H9 (cell line): Measurements from ENCODE around the gene SLC22A12. TPM values are rescaled to one million over a fixed set of nuclear protein-coding genes. Genes with fewer than 3 reads are reported as not detected.

Source experiments
- DNase-seq: peaks from one replicate; pipeline ENCODE4 v3.0.0-alpha.2; 2017
- H2AFZ ChIP-seq: one replicate; pipeline ENCODE4 v1.6.1; 2013; ENCODE audit warnings: mild to moderate bottlenecking, low read length, control low read depth, moderate library complexity
- H2AK5ac ChIP-seq: 2 replicates; pipeline ENCODE4 v1.6.1; 2013; ENCODE audit warnings: low read length, control low read depth, mixed read lengths; ENCODE audit not compliant: insufficient read length
- H2BK120ac ChIP-seq: one replicate; pipeline ENCODE4 v1.6.1; 2013; ENCODE audit warnings: low read depth, mild to moderate bottlenecking, low read length, control low read depth, inconsistent platforms; ENCODE audit not compliant: poor library complexity, severe bottlenecking
- H2BK12ac ChIP-seq: 2 replicates; pipeline ENCODE4 v1.6.1; 2013; ENCODE audit warnings: low read length, control low read depth, mixed read lengths, low read depth; ENCODE audit not compliant: insufficient read length
- H2BK15ac ChIP-seq: 2 replicates; pipeline ENCODE4 v1.6.1; 2013; ENCODE audit warnings: low read depth, low read length, control low read depth
- H2BK20ac ChIP-seq: one replicate; pipeline ENCODE4 v1.6.1; 2013; ENCODE audit warnings: low read depth, mild to moderate bottlenecking, low read length, control low read depth, inconsistent platforms; ENCODE audit not compliant: poor library complexity, severe bottlenecking
- H2BK5ac ChIP-seq: 2 replicates; pipeline ENCODE4 v1.6.1; 2013; ENCODE audit warnings: low read length, control low read depth, mixed read lengths; ENCODE audit not compliant: insufficient read length
- H3K14ac ChIP-seq: 2 replicates; pipeline ENCODE4 v1.6.1; 2013; ENCODE audit warnings: low read length, control low read depth; ENCODE audit not compliant: insufficient read depth
- H3K18ac ChIP-seq: 2 replicates; pipeline ENCODE4 v1.6.1; 2013; ENCODE audit warnings: low read depth, mild to moderate bottlenecking, mixed read lengths, low read length, control low read depth; ENCODE audit not compliant: insufficient read length
- H3K23ac ChIP-seq: 2 replicates; pipeline ENCODE4 v1.6.1; 2013; ENCODE audit warnings: low read length, control low read depth, mixed read lengths, low read depth; ENCODE audit not compliant: insufficient read length
- H3K23me2 ChIP-seq: 2 replicates; pipeline ENCODE4 v1.6.1; 2013; ENCODE audit warnings: low read depth, mild to moderate bottlenecking, mixed read lengths, low read length, control low read depth; ENCODE audit not compliant: insufficient read length, poor library complexity, severe bottlenecking
- H3K27ac ChIP-seq: 2 replicates; pipeline ENCODE4 v1.5.1; 2013; ENCODE audit warnings: low read length, control low read depth, mixed read lengths, low read depth; ENCODE audit not compliant: insufficient read length
- H3K27me3 ChIP-seq: 2 replicates; pipeline ENCODE4 v1.6.1; 2013; ENCODE audit warnings: low read length, control low read depth, inconsistent platforms; ENCODE audit not compliant: insufficient read depth
- H3K4ac ChIP-seq: 2 replicates; pipeline ENCODE4 v1.6.1; 2013; ENCODE audit warnings: low read depth, mild to moderate bottlenecking, control low read depth, inconsistent platforms, low read length, moderate library complexity
- H3K4me1 ChIP-seq: 2 replicates; pipeline ENCODE4 v1.6.1; 2013; ENCODE audit warnings: low read length, control low read depth, inconsistent platforms; ENCODE audit not compliant: insufficient read depth
- H3K4me2 ChIP-seq: 2 replicates; pipeline ENCODE4 v1.6.1; 2013; ENCODE audit warnings: low read length, control low read depth, mixed read lengths; ENCODE audit not compliant: insufficient read length, insufficient read depth
- H3K56ac ChIP-seq: 2 replicates; pipeline ENCODE4 v1.6.1; 2013; ENCODE audit warnings: low read depth, mild to moderate bottlenecking, mixed read lengths, low read length, control low read depth; ENCODE audit not compliant: insufficient read length
- H3K79me1 ChIP-seq: 2 replicates; pipeline ENCODE4 v1.6.1; 2013; ENCODE audit warnings: low read depth, mild to moderate bottlenecking, moderate library complexity, low read length, control low read depth, inconsistent platforms; ENCODE audit not compliant: insufficient read depth, poor library complexity, severe bottlenecking
- H3K79me2 ChIP-seq: 2 replicates; pipeline ENCODE4 v1.6.1; 2013; ENCODE audit warnings: low read length, control low read depth, inconsistent platforms; ENCODE audit not compliant: insufficient read depth
- H3K9ac ChIP-seq: 2 replicates; pipeline ENCODE4 v1.6.1; 2013; ENCODE audit warnings: low read length, control low read depth, mixed read lengths; ENCODE audit not compliant: insufficient read length; ENCODE audit errors: extremely low read depth
- H3K9me3 ChIP-seq: one replicate; pipeline ENCODE4 v1.6.1; 2013; ENCODE audit warnings: low read depth, low read length, inconsistent platforms; ENCODE audit not compliant: control insufficient read depth
- H3T11ph ChIP-seq: one replicate; pipeline ENCODE4 v1.6.1; 2013; ENCODE audit warnings: mild to moderate bottlenecking, low read length, control low read depth, inconsistent platforms
- H4K20me1 ChIP-seq: one replicate; pipeline ENCODE4 v1.6.1; 2013; ENCODE audit not compliant: control insufficient read depth, insufficient read length, insufficient read depth
- H4K5ac ChIP-seq: 2 replicates; pipeline ENCODE4 v1.6.1; 2013; ENCODE audit warnings: low read depth, mild to moderate bottlenecking, mixed read lengths, low read length, control low read depth; ENCODE audit not compliant: insufficient read length
- H4K8ac ChIP-seq: replicated peaks from 2 replicates; pipeline ENCODE4 v1.6.1; 2013; ENCODE audit warnings: low read length, control low read depth, mixed read lengths, low read depth; ENCODE audit not compliant: insufficient read length
- H4K91ac ChIP-seq: 2 replicates; pipeline ENCODE4 v1.6.1; 2013; ENCODE audit warnings: low read depth, mild to moderate bottlenecking, moderate library complexity, mixed read lengths, low read length, control low read depth; ENCODE audit not compliant: insufficient read length
- H3K27ac Mint-ChIP-seq, 3 experiments: 2 replicates in 2 of 3; 3 replicates in 1 of 3; pipeline ENCODE4 v1.8.0; 2020 to 2021; ENCODE audit warnings: mixed read lengths in 3 of 3, mild to moderate bottlenecking in 1 of 3, moderate library complexity in 1 of 3
- H3K27me3 Mint-ChIP-seq: 2 replicates; pipeline ENCODE4 v1.8.0; 2021; ENCODE audit warnings: low read depth, mild to moderate bottlenecking, moderate library complexity, mixed read lengths
- H3K36me3 Mint-ChIP-seq, 3 experiments: 2 replicates in 2 of 3; 3 replicates in 1 of 3; pipeline ENCODE4 v1.8.0; 2020 to 2021; ENCODE audit warnings: low read depth in 3 of 3, mixed read lengths in 3 of 3; ENCODE audit not compliant: insufficient read depth in 1 of 3
- H3K4me1 Mint-ChIP-seq, 2 experiments: 2 replicates each; pipeline ENCODE4 v1.8.0; 2020; ENCODE audit warnings: mixed read lengths in 2 of 2
- H3K4me3 Mint-ChIP-seq, 2 experiments: 2 replicates in 1 of 2; 3 replicates in 1 of 2; pipeline ENCODE4 v1.8.0; 2020 to 2021; ENCODE audit warnings: mild to moderate bottlenecking in 2 of 2, mixed read lengths in 2 of 2, moderate library complexity in 1 of 2
- H3K9me3 Mint-ChIP-seq, 2 experiments: 2 replicates in 1 of 2; 3 replicates in 1 of 2; pipeline ENCODE4 v1.8.0; 2020; ENCODE audit warnings: mild to moderate bottlenecking in 2 of 2, mixed read lengths in 2 of 2, moderate library complexity in 1 of 2
- WGBS: extraction: QIAGEN DNeasy Blood & Tissue Kit; methylation state at CpG from one replicate; pipeline ENCODE4 v1.1.7; 2013; ENCODE audit warnings: missing lambda C conversion rate, low lambda C conversion rate, mixed read lengths; ENCODE audit not compliant: insufficient read length; ENCODE audit errors: extremely low coverage; 5-methylcytosine and 5-hydroxymethylcytosine counted together
- total RNA-seq: library from RNA; stranded (reverse); gene quantifications from 2 replicates; pipeline ENCODE4 v1.2.1, GENCODE V29; 2021
- TF ChIP-seq, protein P1 (sequence below): fragments of 200-600 bp; sonication (generic); conservative IDR thresholded peaks from 3 replicates; pipeline ENCODE4 v1.8.0; 2021; ENCODE audit warnings: antibody characterized with exemption, mild to moderate bottlenecking

Gene SLC22A12
- total RNA-seq, 1 experiment from 2014 or later: not detected

DNA sequence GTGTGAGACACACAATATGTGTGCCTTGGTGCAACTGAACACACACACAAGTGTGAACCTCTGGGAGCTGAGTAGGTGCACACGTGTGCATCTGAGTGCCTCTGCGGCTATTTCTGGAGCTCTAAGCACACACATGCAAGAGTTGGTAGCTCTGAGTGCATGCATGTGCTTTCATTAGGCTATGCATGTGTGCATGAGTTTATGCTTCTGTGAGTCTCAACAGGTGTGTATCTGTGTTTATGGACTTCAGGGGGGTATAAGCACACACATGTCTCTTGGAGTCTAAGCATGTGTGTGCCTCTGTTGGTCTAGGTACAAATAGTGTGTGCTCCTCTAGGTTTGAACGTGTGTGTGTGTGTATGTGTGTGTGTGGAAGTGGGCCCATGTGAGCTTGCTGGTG is 25.8 kb downstream of the SLC22A12 start:
- no peaks in the 10 kb centered on the region; the same call in 1 of the 2 replicates for H3K27me3 ChIP-seq
- no peaks in the 10 kb centered on the region for H3K79me1 ChIP-seq
- H2AFZ ChIP-seq: no peak overlapping the region
- H3K27me3 Mint-ChIP-seq: peaks cover 9% of the 10 kb centered on the region
- no peak overlapping the region for H4K8ac ChIP-seq
- no peak overlapping the region for H2BK120ac ChIP-seq
- peaks cover 0 to 5% (median 0%) of the 10 kb centered on the region in 3 experiments; a peak in 1 of 7 replicates for H3K36me3 Mint-ChIP-seq
- no peak overlapping the region for H3K4me2 ChIP-seq
- no peak overlapping the region for H2BK12ac ChIP-seq
- H3K23ac ChIP-seq: no peak overlapping the region
- no peak for DNase-seq
- H4K20me1 ChIP-seq: no peaks in the 10 kb centered on the region
- WGBS: no CpG with 5 or more reads among the region's 3 CpGs
- H3K4me1 ChIP-seq: no peaks in the 10 kb centered on the region
- H3K18ac ChIP-seq: no peak overlapping the region
- peaks cover 7 to 28% of the 10 kb centered on the region in 2 experiments for H3K4me1 Mint-ChIP-seq
- no peak overlapping the region; a peak in 1 of 7 replicates for H3K27ac Mint-ChIP-seq
- H3K23me2 ChIP-seq: no peaks in the 10 kb centered on the region
- no peak overlapping the region for H4K91ac ChIP-seq
- H2BK20ac ChIP-seq: no peak overlapping the region
- H2AK5ac ChIP-seq: no peak overlapping the region
- no peak overlapping the region for H2BK15ac ChIP-seq
- H3K27ac ChIP-seq: no peak overlapping the region
- H3K9me3 ChIP-seq: no peaks in the 10 kb centered on the region
- no peaks in the 10 kb centered on the region for H3K79me2 ChIP-seq
- TF ChIP-seq, protein P1, sequence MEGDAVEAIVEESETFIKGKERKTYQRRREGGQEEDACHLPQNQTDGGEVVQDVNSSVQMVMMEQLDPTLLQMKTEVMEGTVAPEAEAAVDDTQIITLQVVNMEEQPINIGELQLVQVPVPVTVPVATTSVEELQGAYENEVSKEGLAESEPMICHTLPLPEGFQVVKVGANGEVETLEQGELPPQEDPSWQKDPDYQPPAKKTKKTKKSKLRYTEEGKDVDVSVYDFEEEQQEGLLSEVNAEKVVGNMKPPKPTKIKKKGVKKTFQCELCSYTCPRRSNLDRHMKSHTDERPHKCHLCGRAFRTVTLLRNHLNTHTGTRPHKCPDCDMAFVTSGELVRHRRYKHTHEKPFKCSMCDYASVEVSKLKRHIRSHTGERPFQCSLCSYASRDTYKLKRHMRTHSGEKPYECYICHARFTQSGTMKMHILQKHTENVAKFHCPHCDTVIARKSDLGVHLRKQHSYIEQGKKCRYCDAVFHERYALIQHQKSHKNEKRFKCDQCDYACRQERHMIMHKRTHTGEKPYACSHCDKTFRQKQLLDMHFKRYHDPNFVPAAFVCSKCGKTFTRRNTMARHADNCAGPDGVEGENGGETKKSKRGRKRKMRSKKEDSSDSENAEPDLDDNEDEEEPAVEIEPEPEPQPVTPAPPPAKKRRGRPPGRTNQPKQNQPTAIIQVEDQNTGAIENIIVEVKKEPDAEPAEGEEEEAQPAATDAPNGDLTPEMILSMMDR: no peak
- H2BK5ac ChIP-seq: no peak overlapping the region
- no peaks in the 10 kb centered on the region for H3K9me3 Mint-ChIP-seq
- H3K4me3 Mint-ChIP-seq: no peak overlapping the region
- H4K5ac ChIP-seq: no peak overlapping the region
- no peak overlapping the region for H3K56ac ChIP-seq
- H3K4ac ChIP-seq: no peak overlapping the region
- H3K9ac ChIP-seq: no peak overlapping the region
- no peak overlapping the region for H3T11ph ChIP-seq
- H3K14ac ChIP-seq: no peak overlapping the region
